GM12878 (cell line): ENCODE measurements around the gene NSD2. TPM values are rescaled to one million over a fixed set of nuclear protein-coding genes. Genes with fewer than 3 reads are reported as not detected.

ENCODE experiments used
- ATAC-seq: fragments of 200-7000 bp; cut with Tn5 transposase; 3 replicates; pipeline ENCODE4 v1.9.1; 2020; ENCODE audit warnings: mild to moderate bottlenecking, moderate library complexity
- BruUV-seq: library from RNA; stranded (reverse); fragments of 400-500 nt; replicated peaks from 2 replicates; lab custom pipeline; 2021; lab: Mats Ljungman, UMichigan
- CTCF ChIA-PET: fragments of 300-600 bp; sonication (Branson Sonifier 250); formaldehyde crosslinking; extraction: SDS; loops from one replicate; lab custom pipeline; 2021; ENCODE audit warnings: inconsistent platforms; lab: Yijun Ruan, JAX
- POLR2A ChIA-PET: fragments of 350-600 bp; formaldehyde crosslinking; extraction: SDS; loops from one replicate; lab custom pipeline; 2021; ENCODE audit warnings: inconsistent platforms; lab: Charles Lee
- RAD21 ChIA-PET: fragments of 300-600 bp; sonication (Branson Sonifier 250); formaldehyde crosslinking; loops from one replicate; lab custom pipeline; 2023; ENCODE audit warnings: antibody characterized with exemption; ENCODE audit not compliant: unreplicated experiment; lab: Charles Lee
- SMC1A ChIA-PET: fragments of 300-600 bp; sonication (Branson Sonifier 250); formaldehyde crosslinking; loops from one replicate; lab custom pipeline; 2023; ENCODE audit not compliant: unreplicated experiment, uncharacterized antibody; lab: Charles Lee
- DNase-seq: peaks from one replicate; pipeline ENCODE4 v3.0.0-alpha.2; 2011; ENCODE audit warnings: low read depth, low spot score
- FAIRE-seq: peaks from 3 replicates; lab custom pipeline; 2011; peaks lifted over from hg19 to GRCh38; lab: Jason Lieb, UNC
- H2AFZ ChIP-seq: 2 replicates; pipeline ENCODE4 v1.6.0; 2011; ENCODE audit warnings: low read depth, low read length, control low read depth; ENCODE audit not compliant: control insufficient read depth
- H3K27ac ChIP-seq: 2 replicates; pipeline ENCODE4 v1.5.1; 2011; ENCODE audit warnings: control low read depth; ENCODE audit not compliant: control insufficient read depth, insufficient read depth
- H3K27me3 ChIP-seq, 2 experiments: replicated peaks in 1 of 2; 2 replicates each; pipeline versions ENCODE4 v1.6.0 to v1.6.1; 2011; ENCODE audit warnings: low read length in 1 of 2; ENCODE audit not compliant: control insufficient read depth in 2 of 2, insufficient read depth in 2 of 2
- H3K36me3 ChIP-seq, 2 experiments: 2 replicates each; pipeline ENCODE4 v1.5.1; 2011; ENCODE audit warnings: low read length in 1 of 2; ENCODE audit not compliant: control insufficient read depth in 2 of 2, insufficient read depth in 2 of 2
- H3K4me1 ChIP-seq: 2 replicates; pipeline ENCODE4 v1.6.1; 2011; ENCODE audit warnings: mild to moderate bottlenecking, low read length, moderate library complexity, mixed read lengths; ENCODE audit not compliant: control insufficient read depth, insufficient read depth
- H3K4me2 ChIP-seq: 2 replicates; pipeline ENCODE4 v1.6.0; 2011; ENCODE audit warnings: control low read depth; ENCODE audit not compliant: control insufficient read depth, insufficient read depth
- H3K4me3 ChIP-seq: fragments of 200-600 bp; sonication (generic); 2 replicates; pipeline ENCODE4 v1.5.1; 2016
- H3K79me2 ChIP-seq: 2 replicates; pipeline ENCODE4 v1.6.0; 2011; ENCODE audit warnings: low read length; ENCODE audit not compliant: control insufficient read depth, insufficient read depth
- H3K9ac ChIP-seq: 2 replicates; pipeline ENCODE4 v1.8.0; 2011; ENCODE audit warnings: low read length, control low read depth, mixed read lengths; ENCODE audit not compliant: control insufficient read depth, insufficient read depth
- H3K9me3 ChIP-seq: replicated peaks from 3 replicates; pipeline ENCODE4 v1.5.1; 2011; ENCODE audit warnings: mild to moderate bottlenecking, low read length; ENCODE audit not compliant: control insufficient read depth, insufficient read depth
- H4K20me1 ChIP-seq: 2 replicates; pipeline ENCODE4 v1.6.0; 2011; ENCODE audit not compliant: control insufficient read depth, insufficient read depth
- BHLHE40 ChIP-seq, 2 experiments: fragments of 450-650 bp in 1 of 2; IDR thresholded peaks; 2 replicates each; pipeline ENCODE4 v1.6.1; 2011 to 2017; ENCODE audit warnings: low read depth in 2 of 2, borderline replicate concordance in 1 of 2, improper control_type of control experiment in 1 of 2, low read length in 1 of 2, mild to moderate bottlenecking in 1 of 2
- CBFB ChIP-seq: IDR thresholded peaks from 2 replicates; pipeline ENCODE4 v1.6.1; 2016; ENCODE audit warnings: antibody characterized with exemption, low read depth
- E2F4 ChIP-seq: IDR thresholded peaks from 2 replicates; pipeline ENCODE4 v1.6.1; 2012; ENCODE audit warnings: low read depth, low read length, improper control_type of control experiment
- E4F1 ChIP-seq: fragments of 450-650 bp; IDR thresholded peaks from 2 replicates; pipeline ENCODE4 v1.6.1; 2018; ENCODE audit warnings: borderline replicate concordance, mild to moderate bottlenecking; ENCODE audit not compliant: partially characterized antibody
- JUNB ChIP-seq: IDR thresholded peaks from 2 replicates; pipeline ENCODE4 v1.6.1; 2016; ENCODE audit warnings: antibody characterized with exemption, mild to moderate bottlenecking
- JUND ChIP-seq: IDR thresholded peaks from 2 replicates; pipeline ENCODE4 v1.6.1; 2012; ENCODE audit warnings: low read depth, mild to moderate bottlenecking, low read length, improper control_type of control experiment, moderate library complexity
- LARP7 ChIP-seq: fragments of 450-650 bp; IDR thresholded peaks from 2 replicates; pipeline ENCODE4 v1.6.1; 2017; ENCODE audit warnings: mild to moderate bottlenecking
- MEF2B ChIP-seq: fragments of 450-650 bp; IDR thresholded peaks from 2 replicates; pipeline ENCODE4 v1.6.1; 2018; ENCODE audit warnings: mild to moderate bottlenecking, moderate library complexity; ENCODE audit not compliant: partially characterized antibody, poor library complexity, severe bottlenecking
- MTA3 ChIP-seq: IDR thresholded peaks from 2 replicates; pipeline ENCODE4 v1.6.1; 2012; ENCODE audit warnings: low read length, inconsistent platforms, borderline replicate concordance
- NFIC ChIP-seq: IDR thresholded peaks from 2 replicates; pipeline ENCODE4 v1.6.1; 2012; ENCODE audit warnings: low read depth, mild to moderate bottlenecking, inconsistent platforms, low read length, moderate library complexity
- RCOR1 ChIP-seq: conservative IDR thresholded peaks from 2 replicates; pipeline ENCODE4 v1.6.1; 2012; ENCODE audit warnings: low read depth, low read length, improper control_type of control experiment
- RELA ChIP-seq: fragments of 450-650 bp; IDR thresholded peaks from 2 replicates; pipeline ENCODE4 v1.8.0; 2014; ENCODE audit warnings: borderline replicate concordance; ENCODE audit not compliant: partially characterized antibody
- RELB ChIP-seq: fragments of 450-650 bp; IDR thresholded peaks from 2 replicates; pipeline ENCODE4 v1.6.1; 2017; ENCODE audit warnings: low read depth, mild to moderate bottlenecking, moderate library complexity
- SMAD1 ChIP-seq: fragments of 450-650 bp; IDR thresholded peaks from 2 replicates; pipeline ENCODE4 v1.6.1; 2018; ENCODE audit warnings: mild to moderate bottlenecking, low read depth; ENCODE audit not compliant: partially characterized antibody
- SREBF2 ChIP-seq: IDR thresholded peaks from 2 replicates; pipeline ENCODE4 v1.6.1; 2012; ENCODE audit warnings: mild to moderate bottlenecking, low read length
- WRNIP1 ChIP-seq: IDR thresholded peaks from 2 replicates; pipeline ENCODE4 v1.6.1; 2011; ENCODE audit warnings: low read depth, low read length, improper control_type of control experiment, borderline replicate concordance
- ZNF207 ChIP-seq: fragments of 450-650 bp; IDR thresholded peaks from 2 replicates; pipeline ENCODE4 v1.6.1; 2014; ENCODE audit warnings: antibody characterized with exemption, mild to moderate bottlenecking, borderline replicate concordance
- ZNF217 ChIP-seq: fragments of 450-650 bp; IDR thresholded peaks from 2 replicates; pipeline ENCODE4 v1.6.1; 2017; ENCODE audit warnings: antibody characterized with exemption, mild to moderate bottlenecking
- ZZZ3 ChIP-seq: IDR thresholded peaks from 2 replicates; pipeline ENCODE4 v1.6.1; 2011; ENCODE audit warnings: low read depth; ENCODE audit not compliant: control insufficient read depth, insufficient read length
- WGBS: methylation state at CpG from one replicate; pipeline ENCODE4 v1.1.6; 2016; ENCODE audit warnings: low lambda C conversion rate; ENCODE audit not compliant: insufficient replicate concordance, insufficient coverage; ENCODE audit errors: missing lambda C conversion rate; 5-methylcytosine and 5-hydroxymethylcytosine counted together
- in situ Hi-C: fragments of 300-500 bp; cut with MboI; formaldehyde crosslinking; loops from 9 replicates; pipeline ENCODE4 v1.14.3; 2018; ENCODE audit warnings: mixed read lengths
- intact Hi-C: fragments of 100-400 bp; cut with micrococcal nuclease; formaldehyde crosslinking; loops from one replicate; pipeline ENCODE4 v1.14.2; 2022; ENCODE audit not compliant: unreplicated experiment
- polyA plus RNA-seq, 11 experiments: library from polyadenylated mRNA; depleted of rRNA in 4 of 11; unstranded in 6 of 11; stranded (reverse) in 5 of 11; fragments of >200 nt; fragmentation: Nextera tagmentation in 4 of 11; fragmentation: Illumina TruSeq in 1 of 11; extraction: Ambion mirVana in 4 of 11; extraction: Trizol in 1 of 11; gene quantifications; 1 replicate in 1 of 11; 2 replicates in 10 of 11; pipeline versions ENCODE4 v1.2.1 to v1.2.3, GENCODE V29; 2011 to 2016; ENCODE audit warnings: inconsistent platforms in 2 of 11, missing spikeins in 2 of 11, low read depth in 1 of 11
- total RNA-seq, 4 experiments: library from RNA; depleted of rRNA in 3 of 4; stranded (reverse); fragments of >200 nt in 3 of 4; fragmentation: Illumina TruSeq in 1 of 4; extraction: Trizol in 1 of 4; gene quantifications; 2 replicates each; pipeline versions ENCODE4 v1.2.1 to v1.2.3, GENCODE V29; 2013 to 2021

NSD2 gene
- total and polyA plus RNA-seq, 10 of the 15 experiments (the other 5 are each of a cell fraction or from before 2014, with no cell fraction given), result 8.6 to 139 (median 67.2) TPM

GRCh38 chr4:1961563-1961962 lies 90.4 kb downstream of the NSD2 start:
- Histone ChIP-seq H3K9ac (no peak overlapping the region), H3K36me3 (peaks cover 38 to 62% of the 10 kb centered on the region in 2 experiments), H3K79me2 (no peaks in the 10 kb centered on the region), H3K9me3 (no peaks in the 10 kb centered on the region; the same call in 2 of the 3 replicates), H3K27me3 (no peaks in the 10 kb centered on the region), H3K4me1 (no peaks in the 10 kb centered on the region), H3K27ac (no peak overlapping the region), H3K4me3 (no peak overlapping the region), H2AFZ (no peak overlapping the region), H3K4me2 (no peak overlapping the region), H4K20me1 (no peaks in the 10 kb centered on the region)
- CTCF ChIA-PET, result no interaction called here
- POLR2A ChIA-PET, result no interaction called here
- DNase-seq (no peak), ATAC-seq (no peak), FAIRE-seq (no peak)
- TF ChIP-seq RELB (no peak), NFIC (no peak), ZNF217 (no peak), LARP7 (no peak), E2F4 (no peak), RCOR1 (no peak), WRNIP1 (no peak), MTA3 (no peak), E4F1 (no peak), MEF2B (no peak), ZNF207 (no peak), SREBF2 (no peak), ZZZ3 (no peak), JUNB (no peak), SMAD1 (no peak), JUND (no peak), CBFB (no peak), BHLHE40 (IDR thresholded peaks at IDR 0.05; ENCODE audit: borderline replicate concordance in 1 of 2, low read depth in 2 of 2, low read length in 1 of 2) (no peak), RELA (no peak)
- in situ Hi-C loops, result no loop called here
- RAD21 ChIA-PET, result no interaction called here
- SMC1A ChIA-PET, result interaction anchor here (0.5 kb wide), 1 partner anchor 1187 kb away, joined by 3 read pairs; no protein-coding TSS in a partner anchor
- intact Hi-C loops, result no loop called here
- no TSS peak for BruUV-seq
- 97% methylated on average over 4 of the region's 4 CpGs for WGBS
